ENCODE measurements around the gene MCF2L2. TPM values are rescaled to one million over a fixed set of nuclear protein-coding genes. Genes with fewer than 3 reads are reported as not detected.

Gene MCF2L2
- polyA plus RNA-seq, 3 donors: 0.37 to 0.78 (median 0.71) TPM

DNA sequence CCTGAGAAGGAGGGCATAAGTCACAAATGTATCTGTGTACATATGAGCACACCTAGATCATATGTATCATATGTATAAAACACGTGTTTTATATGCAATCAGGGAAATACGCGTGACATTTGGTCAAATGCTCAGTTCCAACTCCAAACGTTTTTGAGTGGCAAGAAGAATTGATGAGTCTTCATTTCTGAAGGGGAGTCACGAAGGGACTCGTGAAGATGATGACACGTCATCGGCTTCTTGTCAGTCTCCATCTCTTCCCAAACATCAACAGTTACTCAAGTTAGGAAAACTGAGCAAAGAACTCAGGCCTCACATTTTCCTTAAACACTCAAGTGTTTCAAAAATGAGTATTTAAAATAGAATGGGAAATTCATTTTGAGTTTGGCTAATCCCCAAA is 95.9 kb downstream of the MCF2L2 start:
- no peak for DNase-seq (ENCODE audit: low read depth in 3 of 3, low spot score in 2 of 3)

DNA sequence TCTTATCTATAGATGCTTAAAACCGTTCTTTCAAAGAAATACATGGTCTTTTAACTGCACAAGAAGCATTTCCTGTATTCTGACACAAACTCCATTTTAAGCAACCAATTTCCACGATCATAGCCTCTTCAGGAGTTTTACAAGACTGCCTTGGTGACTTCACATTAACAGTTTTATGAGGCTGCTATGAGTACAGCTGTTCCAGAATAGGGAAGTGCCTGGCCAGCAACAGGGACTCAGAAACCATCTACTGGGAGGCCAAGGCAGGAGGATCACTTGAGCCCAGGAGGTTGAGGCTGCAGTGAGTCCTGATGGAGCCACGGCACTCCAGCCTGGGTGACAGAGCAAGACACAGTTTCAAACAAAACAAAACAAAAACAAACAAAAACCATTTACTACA is 96.9 kb downstream of the MCF2L2 start:
- DNase-seq (ENCODE audit: low read depth in 3 of 3, low spot score in 2 of 3): no peak

DNA sequence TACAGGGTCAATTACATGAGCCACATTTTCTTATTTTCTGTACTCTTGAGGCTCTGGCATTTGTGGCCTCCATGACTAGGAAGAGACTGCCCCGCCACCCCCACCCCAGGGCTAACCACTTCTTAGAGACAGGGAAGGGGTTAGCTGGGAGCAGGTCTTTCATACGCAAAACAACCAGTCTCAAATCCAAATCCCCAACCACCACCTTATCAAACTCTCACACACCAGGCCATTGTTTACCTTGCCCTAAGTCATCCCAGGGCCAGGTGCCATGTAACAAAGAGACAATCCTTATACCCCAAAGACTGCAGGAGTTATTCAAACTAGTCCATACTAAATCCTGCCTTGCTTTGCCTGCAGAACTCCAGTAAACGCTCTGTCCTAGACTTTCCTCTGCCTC is 97.5 kb downstream of the MCF2L2 start:
- no peak for DNase-seq (ENCODE audit: low read depth in 3 of 3, low spot score in 2 of 3)

DNA sequence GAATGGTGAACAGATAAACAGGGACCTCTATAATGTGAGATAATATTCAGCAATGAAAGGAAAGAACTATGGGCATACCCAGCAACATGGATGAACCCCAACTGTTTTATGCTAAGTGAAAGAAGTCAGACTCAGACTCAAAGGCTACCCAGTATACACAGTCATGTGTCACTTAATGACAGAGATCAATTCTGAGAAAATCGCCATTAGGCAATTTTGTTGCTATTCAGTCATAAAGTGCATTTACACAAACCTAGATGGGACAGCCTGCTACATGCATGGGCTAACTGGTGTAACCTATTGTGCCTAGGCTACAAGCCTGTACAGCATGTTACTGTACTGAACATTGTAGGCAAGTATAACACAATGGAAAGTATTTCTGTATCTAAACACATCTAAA is 98.9 kb downstream of the MCF2L2 start:
- DNase-seq (ENCODE audit: low read depth in 3 of 3, low spot score in 2 of 3): no peak

DNA sequence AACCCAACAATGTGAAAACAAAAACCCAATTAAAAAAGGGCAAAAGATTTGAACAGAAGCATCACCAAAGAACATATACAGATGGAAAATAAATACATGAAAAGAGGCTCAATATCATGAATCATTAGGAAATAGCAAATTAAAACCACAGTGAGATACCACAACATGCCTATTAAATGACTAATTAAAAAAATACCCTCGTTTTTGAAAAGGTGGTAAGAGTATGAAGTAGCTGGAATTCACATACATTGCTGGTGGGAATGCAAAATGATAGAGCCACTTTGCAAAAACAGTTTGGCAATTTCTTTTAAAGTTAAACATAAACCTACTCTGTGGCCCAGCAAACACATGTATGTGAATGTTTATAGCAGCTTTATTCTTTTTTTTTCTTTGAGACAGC is 99.6 kb downstream of the MCF2L2 start:
- DNase-seq (ENCODE audit: low read depth in 3 of 3, low spot score in 2 of 3): no peak

DNA sequence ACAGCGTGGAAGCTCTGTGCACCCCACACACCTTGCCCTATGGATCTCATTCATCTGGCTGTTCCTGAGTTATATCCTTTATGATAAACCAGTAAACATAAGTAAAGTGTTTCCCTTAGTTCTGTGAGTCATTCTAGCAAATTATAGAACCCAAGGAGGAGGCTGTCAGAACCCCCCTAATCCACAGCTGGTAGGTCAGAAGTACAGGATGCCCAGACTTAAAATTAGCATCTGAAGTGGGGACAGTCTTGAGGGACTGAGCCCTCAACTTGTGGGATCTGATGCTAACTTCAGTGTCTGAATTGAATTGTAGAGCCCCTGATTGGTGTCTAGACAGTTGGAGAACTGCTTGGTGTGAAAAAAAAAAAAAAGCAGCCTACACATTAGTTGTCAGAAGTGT is 100.3 kb downstream of the MCF2L2 start:
- DNase-seq (ENCODE audit: low read depth in 3 of 3, low spot score in 2 of 3): no peak

DNA sequence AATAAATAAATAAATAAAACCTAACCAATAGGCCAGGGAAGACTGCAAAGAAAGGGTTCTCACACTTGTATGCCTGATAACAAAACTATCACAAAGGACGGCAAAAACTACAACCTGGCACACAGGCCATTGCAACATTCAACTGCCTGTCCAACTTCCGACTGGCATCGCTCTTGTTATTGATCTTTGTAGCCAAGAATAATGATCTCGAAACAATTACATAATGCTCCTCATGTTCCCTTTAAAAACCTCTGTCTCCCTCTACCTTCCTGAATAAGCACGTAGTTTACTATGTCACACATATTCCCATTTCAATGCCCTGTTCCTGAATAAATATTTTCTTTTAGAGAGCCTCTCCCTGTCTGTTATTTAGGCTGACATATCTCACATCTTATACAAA is 101.1 kb downstream of the MCF2L2 start:
- no peak for DNase-seq (ENCODE audit: low read depth in 3 of 3, low spot score in 2 of 3)

DNA sequence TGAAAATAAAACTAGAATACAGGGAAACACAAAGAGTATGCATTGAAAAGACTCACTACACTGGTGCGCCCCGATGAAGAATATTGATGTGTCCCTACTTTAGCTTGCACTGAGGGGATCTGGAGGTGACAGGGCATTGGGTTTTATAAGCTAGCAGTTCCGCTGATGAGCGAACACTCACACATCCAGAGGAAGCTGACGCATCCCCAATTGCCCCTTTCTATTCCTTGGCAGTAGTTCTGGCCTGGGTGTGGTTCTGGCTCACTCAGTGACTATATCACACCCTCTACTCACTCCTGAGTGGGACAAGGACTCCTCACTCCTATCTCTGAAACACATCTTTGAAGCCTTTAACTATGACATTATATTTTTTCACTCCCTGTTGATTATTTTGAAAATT is 104.3 kb downstream of the MCF2L2 start:
- DNase-seq (ENCODE audit: low read depth in 3 of 3, low spot score in 2 of 3): no peak

DNA sequence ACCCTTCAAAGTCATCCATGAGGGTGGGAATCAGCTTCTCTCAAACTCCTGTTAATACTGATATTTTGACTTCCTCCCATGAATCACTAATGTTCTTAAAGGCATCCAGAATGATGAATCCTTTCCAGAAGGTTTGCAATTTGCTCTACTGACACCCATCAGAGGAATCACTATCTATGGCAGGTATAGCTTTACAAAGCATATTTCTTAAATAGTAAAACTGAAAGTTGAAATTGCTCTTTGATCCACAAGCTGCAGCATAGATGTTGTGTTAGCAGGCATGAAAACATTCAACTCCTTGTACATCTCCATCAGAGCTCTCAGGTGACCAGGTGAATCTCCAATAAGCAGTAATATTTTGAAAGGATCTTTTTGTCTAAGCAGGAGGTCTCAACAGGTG is 109.0 kb downstream of the MCF2L2 start:
- DNase-seq (ENCODE audit: low read depth in 3 of 3, low spot score in 2 of 3): no peak

DNA sequence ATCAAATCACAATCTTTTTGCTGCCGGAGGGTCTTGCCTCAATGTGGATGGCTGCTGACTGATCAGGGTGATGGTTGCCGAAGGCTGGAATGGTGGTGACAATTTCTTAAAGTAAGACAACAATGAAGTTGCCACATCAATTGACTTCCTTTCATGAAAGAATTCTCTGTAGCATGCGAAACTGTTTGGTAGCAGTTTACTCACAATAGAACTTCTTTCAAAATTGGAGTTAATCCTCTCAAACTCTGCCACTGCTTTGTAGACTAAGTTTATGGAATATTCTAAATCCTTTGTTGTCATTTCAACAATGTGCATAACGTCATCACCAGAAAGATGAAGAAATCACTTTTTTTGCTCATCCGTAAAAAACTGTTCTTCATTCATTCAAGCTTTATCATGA is 109.5 kb downstream of the MCF2L2 start:
- no peak for DNase-seq (ENCODE audit: low read depth in 3 of 3, low spot score in 2 of 3)

DNA sequence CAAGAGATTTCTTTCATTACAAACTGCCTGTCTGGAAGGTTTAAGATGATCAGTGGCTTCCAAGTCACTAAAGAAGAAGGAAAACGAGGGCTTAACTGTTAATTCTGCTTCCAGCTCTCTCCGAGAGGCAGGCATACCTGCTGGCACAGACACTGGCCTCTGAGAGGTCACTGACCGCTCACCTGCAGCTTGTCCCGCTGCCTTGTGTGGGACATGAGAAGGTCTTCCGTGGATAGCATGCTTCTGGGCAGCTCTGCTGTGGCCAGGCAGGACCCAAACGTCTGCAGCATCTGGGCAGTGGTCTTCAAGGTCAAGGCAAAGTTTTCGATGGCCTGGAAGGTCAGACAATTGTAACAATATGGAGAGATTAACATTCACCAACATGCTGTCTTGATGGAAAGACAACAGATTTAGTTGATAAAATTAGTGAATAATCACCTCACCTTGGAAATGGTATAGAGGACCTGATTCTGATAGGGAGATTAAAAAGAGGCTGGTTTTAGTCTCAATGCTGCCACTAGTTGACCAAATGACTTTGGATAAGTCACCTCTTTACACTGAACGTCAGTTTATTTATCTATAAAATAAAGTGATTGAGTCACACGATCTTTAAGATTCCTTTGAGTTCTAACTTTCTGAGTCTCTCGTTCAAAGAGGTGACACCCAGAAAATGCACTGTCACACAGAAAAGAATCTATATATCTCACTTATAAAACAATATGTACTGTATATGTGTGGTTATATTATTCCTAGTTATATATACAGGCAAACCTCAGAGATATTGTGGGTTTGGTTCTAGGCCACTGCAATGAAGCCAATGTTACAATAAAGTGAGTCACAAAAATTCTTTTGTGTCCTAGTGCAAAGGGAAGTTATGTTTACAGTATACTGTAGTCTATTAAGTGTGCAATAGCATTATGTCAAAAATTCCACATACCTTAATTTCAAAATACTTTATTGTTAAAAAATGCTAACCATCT is 110.2 kb downstream of the MCF2L2 start:
- DNase-seq (ENCODE audit: low read depth in 3 of 3, low spot score in 2 of 3): no peak

DNA sequence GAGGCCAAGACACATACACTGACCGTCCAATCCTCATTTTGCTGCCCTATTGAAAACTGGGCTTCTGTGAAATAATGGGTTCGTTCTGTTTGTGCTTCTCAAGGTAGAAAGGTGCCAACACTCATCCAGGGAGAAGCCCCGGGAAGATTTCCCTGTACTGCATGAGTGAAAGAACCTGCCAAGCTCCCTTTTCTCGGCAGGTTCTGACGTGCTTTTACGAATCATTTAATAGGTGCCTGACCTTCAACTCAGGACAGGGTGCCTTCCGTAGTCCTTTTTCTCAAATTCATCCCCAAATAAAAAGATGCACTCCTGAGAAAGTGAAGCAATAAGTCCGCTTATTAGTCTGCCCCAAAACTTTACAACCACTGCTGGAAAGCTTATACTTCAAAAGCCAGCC is 111.1 kb downstream of the MCF2L2 start:
- no peak for DNase-seq (ENCODE audit: low read depth in 3 of 3, low spot score in 2 of 3)

DNA sequence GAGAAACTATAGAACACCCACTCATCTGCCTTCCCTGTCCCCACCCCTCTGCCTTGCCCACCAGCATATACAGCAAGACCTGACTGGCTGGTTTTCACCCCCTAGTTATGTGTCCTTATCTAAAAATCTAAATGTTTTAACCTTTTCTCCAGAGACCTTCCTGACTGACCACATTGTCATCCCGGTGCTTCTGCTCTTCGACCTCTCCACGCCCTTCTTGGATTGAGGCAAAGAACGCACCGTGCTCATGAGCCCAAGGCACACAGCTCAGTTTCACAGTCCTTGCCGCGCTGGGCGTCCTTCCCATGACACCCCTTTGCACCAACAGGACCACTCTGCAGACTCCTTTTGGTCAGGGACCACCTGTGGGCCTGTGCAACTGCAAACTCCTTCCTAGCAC is 112.7 kb downstream of the MCF2L2 start:
- DNase-seq (ENCODE audit: low read depth in 3 of 3, low spot score in 2 of 3): no peak

DNA sequence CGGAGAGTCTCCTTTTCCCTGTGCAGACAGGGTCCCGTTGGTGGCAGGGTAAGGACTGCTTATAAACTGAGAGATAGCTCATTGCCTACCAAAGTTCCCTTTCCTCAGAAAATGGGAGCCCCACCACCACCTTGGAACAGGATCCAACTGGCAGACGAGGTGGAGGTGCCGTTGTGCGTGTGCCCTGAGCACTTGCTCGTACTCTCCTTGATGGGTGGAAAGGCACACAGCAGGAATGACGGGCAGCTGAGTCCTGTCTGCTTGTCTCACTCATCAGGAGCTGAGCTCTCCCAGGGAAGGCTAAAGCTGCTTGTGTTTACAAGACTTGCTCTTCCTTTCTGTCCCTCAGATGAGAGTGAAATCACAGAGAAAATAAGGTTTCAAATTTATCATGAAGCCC is 114.7 kb downstream of the MCF2L2 start:
- no peak for DNase-seq (ENCODE audit: low read depth in 3 of 3, low spot score in 2 of 3)

DNA sequence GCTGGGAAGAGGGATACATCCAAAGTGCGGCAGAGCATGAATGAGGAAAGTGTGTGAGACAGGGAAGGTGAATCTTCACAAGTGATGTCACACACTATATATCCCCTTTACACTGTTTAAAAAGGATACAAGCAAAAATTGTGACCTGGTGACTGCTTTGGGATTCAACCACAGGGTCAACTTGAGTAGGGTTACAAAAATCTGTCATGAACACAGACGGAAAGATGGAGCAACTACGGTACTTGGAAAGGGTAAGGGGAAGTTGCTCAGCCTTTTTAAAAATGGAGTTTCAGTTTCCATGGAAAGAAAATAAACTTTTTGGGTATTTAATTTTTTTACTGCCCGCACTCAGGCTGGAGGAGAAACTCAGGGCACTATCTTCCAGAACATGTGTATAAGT is 115.1 kb downstream of the MCF2L2 start:
- DNase-seq (ENCODE audit: low read depth in 3 of 3, low spot score in 2 of 3): no peak

DNA sequence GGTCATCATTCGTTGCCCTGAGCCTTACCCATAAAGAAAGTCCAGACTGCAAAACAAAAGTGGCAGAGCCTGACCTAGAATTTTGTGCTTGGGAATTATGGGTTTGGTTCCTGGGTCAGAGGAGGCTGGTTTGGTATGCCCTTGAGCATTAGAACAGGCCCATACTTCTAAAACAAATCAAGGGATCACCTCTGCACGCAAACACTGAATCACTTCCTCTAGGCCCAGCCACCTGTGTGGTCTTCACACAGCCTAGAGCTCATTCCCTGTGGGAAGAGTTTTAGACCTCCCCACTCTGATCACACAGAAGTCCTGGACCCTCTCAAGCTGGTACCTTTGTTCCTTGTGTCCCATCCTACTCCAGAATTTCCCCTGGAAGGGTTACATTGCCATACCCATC is 116.0 kb downstream of the MCF2L2 start:
- no peak for DNase-seq (ENCODE audit: low read depth in 3 of 3, low spot score in 2 of 3)

DNA sequence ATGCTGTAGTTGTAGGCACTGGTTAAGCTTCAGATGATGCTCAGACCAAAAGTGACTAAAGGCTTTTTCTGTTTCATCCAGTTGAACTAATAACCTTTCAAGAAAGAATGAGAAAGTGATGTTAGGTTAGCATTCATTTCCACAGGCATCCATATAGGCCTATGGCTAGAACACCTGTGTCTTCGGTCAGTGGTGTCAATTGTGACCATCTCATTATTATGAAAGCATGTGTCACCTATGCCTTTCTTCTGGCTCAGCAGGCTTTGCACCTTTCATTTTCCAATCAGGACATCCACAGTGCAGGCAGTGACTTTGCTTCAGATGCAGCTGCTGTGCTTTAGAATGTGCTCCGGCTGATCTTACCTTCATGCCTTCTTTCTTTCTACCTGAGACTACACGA is 117.5 kb downstream of the MCF2L2 start:
- no peak for DNase-seq (ENCODE audit: low read depth in 3 of 3, low spot score in 2 of 3)

DNA sequence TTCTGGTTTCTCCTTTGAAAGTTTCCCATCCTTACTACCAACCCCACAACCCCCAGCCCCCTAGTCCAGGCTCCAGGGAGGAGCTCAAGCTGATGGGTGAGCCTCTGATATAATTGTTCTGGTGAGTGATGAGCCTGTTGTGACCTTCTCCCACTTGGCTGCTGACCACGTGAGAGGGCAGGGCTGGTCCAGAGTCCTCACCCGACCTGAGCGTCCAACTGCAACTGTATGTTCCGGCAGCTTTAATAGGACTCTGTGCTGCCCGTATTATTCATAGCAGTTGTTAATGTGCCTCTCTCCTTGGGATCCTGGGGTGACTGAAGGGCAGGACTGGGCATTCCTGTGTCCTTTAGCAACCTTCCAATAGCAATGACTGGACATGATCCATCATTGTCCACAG is 119.1 kb downstream of the MCF2L2 start:
- DNase-seq (ENCODE audit: low read depth in 3 of 3, low spot score in 2 of 3): no peak

DNA sequence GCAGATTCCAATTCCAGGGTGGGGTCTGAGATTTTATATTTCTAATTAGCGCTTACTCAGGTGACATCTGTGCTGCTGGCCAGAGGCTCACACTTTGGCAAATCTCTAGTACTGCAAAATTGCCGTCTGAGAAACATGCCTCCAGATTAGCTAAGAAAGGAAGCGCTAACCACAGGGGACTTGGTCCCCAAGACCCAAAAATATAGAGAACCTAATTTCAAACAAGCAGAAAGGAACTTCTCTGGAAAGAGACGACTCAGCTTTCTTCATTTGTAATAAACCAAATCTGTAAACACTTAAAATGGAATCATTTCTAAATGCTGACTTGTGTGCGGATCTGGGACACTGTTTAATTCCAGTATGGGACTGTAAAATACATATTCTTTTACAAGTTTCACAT is 119.7 kb downstream of the MCF2L2 start:
- DNase-seq (ENCODE audit: low read depth in 3 of 3, low spot score in 2 of 3): no peak

DNA sequence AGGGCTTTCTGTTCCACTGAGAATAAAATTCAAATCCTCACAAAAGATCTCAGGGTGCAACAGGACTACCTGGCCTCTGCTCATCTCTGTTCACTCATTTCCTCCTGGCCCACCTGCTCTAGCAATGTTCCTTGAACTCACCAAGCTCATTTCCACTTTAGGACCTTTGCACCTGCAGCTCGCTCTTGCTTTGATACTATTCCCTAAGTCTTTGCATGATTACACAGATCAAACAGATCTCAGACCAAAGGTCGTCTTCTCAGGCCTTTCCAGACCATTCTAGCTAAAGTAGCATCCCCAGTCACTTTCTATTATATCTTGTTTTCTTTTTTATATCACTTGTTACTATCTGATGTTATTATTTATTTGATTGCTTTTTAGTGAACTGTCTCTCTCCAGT is 120.7 kb downstream of the MCF2L2 start:
- DNase-seq (ENCODE audit: low read depth in 3 of 3, low spot score in 2 of 3): no peak

DNA sequence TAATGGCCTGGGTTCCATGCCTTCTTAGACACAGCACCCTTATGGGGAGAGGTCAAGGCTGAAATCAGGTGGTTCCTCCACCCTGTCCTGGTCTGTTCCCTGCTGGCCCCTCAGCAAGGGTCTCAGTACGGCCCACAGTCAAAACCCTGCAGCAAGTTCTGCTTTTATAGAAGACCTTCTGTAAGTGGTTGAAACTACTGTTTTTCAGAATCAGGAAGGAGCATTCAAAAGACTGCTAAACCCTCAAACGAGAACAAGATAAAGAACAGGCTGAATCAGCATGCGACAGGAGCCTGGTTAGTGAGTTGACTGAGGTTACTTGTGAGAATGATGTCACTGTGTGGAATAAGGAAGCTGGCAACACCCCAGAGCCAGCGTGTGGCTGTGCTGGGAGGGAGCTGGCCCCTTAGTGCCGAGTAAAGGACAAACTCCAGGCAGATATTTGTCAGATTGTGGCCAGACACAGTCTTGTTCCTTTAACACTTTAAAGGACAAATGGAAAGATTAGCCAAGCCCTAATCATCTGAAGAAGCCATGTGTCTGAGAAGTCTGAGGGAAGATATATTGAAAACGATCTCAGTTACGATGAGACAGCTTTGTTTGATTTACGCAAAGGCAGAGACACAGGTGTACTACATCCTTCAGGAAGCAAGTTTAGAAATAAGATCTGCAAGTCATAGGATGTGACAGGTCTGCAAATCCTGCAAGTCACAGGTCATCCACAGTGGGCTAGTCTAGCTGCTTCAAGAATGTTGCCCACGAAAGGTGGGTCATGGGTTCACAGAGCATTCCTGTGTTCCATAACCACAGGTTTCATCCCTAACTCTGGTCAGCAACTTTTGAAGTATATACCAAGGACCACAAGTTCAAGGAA is 121.4 kb downstream of the MCF2L2 start:
- no peak for DNase-seq (ENCODE audit: low read depth in 3 of 3, low spot score in 2 of 3)

DNA sequence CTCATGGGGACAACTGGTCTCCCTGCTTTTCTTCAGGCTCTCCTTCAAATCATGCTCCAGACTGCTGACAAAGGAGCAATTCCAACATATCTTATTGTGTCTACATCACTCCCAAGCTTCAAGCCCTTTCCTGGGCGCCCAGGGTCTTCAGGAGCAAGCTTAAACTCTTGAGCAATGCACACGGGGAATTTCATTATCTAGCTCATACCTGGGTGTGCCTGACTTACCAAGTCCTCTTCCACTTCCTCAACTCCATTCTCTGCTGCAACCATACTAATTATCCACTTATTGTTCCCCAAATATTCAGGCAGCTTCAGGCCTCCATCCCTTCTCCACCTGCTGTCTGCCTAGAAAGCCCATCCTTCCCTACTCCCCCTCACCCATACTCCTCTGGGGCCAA is 124.7 kb downstream of the MCF2L2 start:
- DNase-seq (ENCODE audit: low read depth in 3 of 3, low spot score in 2 of 3): no peak
